ENCODE results near the gene DTNBP1. TPM values are rescaled to one million over a fixed set of nuclear protein-coding genes. Genes with fewer than 3 reads are reported as not detected.

DTNBP1 gene
- total RNA-seq, 2 donors from 2014 or later, result 11.5 to 30.8 TPM

- no peak for DNase-seq (ENCODE audit: low spot score)
- no peak for TF ChIP-seq CTCF (IDR thresholded peaks at IDR 0.05)
- Histone ChIP-seq H3K4me3 (no peak overlapping the region), H3K36me3 (peaks cover 34% of the 10 kb centered on the region), H3K27me3 (replicated peaks; ENCODE audit: insufficient read depth) (no peaks in the 10 kb centered on the region), H3K4me1 (ENCODE audit: control insufficient read depth in 1 of 2, low read depth in 2 of 2) (no peaks in the 10 kb centered on the region), H3K9me3 (no peaks in the 10 kb centered on the region), H3K27ac (no peak overlapping the region)
- no peak for ATAC-seq (ENCODE audit: insufficient number of reproducible peaks, low FRiP score, low read depth)
Observed at GRCh38 chr6:15515226-15515625, 147.6 kb downstream of the DTNBP1 start.

GRCh38 chr6:15513801-15514711 lies 148.8 kb downstream of the DTNBP1 start:
- TF ChIP-seq CTCF (IDR thresholded peaks at IDR 0.05), result no peak
- H3K27ac ChIP-seq, result no peak overlapping the region
- ATAC-seq (ENCODE audit: insufficient number of reproducible peaks, low FRiP score, low read depth) (no peak), DNase-seq (ENCODE audit: low spot score) (no peak)
- H3K9me3 ChIP-seq, result no peaks in the 10 kb centered on the region
- H3K27me3 ChIP-seq (replicated peaks; ENCODE audit: insufficient read depth), result no peaks in the 10 kb centered on the region
- H3K4me3 ChIP-seq, result no peak overlapping the region
- peaks cover 34% of the 10 kb centered on the region for H3K36me3 ChIP-seq
- H3K4me1 ChIP-seq (ENCODE audit: control insufficient read depth in 1 of 2, low read depth in 2 of 2), result no peaks in the 10 kb centered on the region

- DNase-seq (ENCODE audit: low spot score), result no peak
- Histone ChIP-seq H3K27me3 (replicated peaks; ENCODE audit: insufficient read depth) (no peaks in the 10 kb centered on the region), H3K4me1 (ENCODE audit: control insufficient read depth in 1 of 2, low read depth in 2 of 2) (no peaks in the 10 kb centered on the region), H3K9me3 (no peaks in the 10 kb centered on the region), H3K4me3 (no peak overlapping the region), H3K36me3 (peaks cover 28% of the 10 kb centered on the region), H3K27ac (no peak overlapping the region)
- ATAC-seq (ENCODE audit: insufficient number of reproducible peaks, low FRiP score, low read depth), result no peak
- TF ChIP-seq CTCF (IDR thresholded peaks at IDR 0.05), result no peak
Observed at GRCh38 chr6:15513131-15513771, 149.6 kb downstream of the DTNBP1 start.

- Histone ChIP-seq H3K36me3 (peaks cover 23% of the 10 kb centered on the region), H3K4me1 (ENCODE audit: control insufficient read depth in 1 of 2, low read depth in 2 of 2) (no peaks in the 10 kb centered on the region), H3K27me3 (replicated peaks; ENCODE audit: insufficient read depth) (no peaks in the 10 kb centered on the region), H3K27ac (no peak overlapping the region), H3K4me3 (no peak overlapping the region), H3K9me3 (no peaks in the 10 kb centered on the region)
- ATAC-seq (ENCODE audit: insufficient number of reproducible peaks, low FRiP score, low read depth), result no peak
- TF ChIP-seq CTCF (IDR thresholded peaks at IDR 0.05), result no peak
- DNase-seq (ENCODE audit: low spot score), result no peak
Observed at GRCh38 chr6:15512721-15513120, 150.1 kb downstream of the DTNBP1 start.

- Histone ChIP-seq H3K4me3 (no peak overlapping the region), H3K9me3 (no peaks in the 10 kb centered on the region), H3K27ac (no peak overlapping the region), H3K4me1 (ENCODE audit: control insufficient read depth in 1 of 2, low read depth in 2 of 2) (no peaks in the 10 kb centered on the region), H3K36me3 (peaks cover 17% of the 10 kb centered on the region), H3K27me3 (replicated peaks; ENCODE audit: insufficient read depth) (no peaks in the 10 kb centered on the region)
- no peak for TF ChIP-seq CTCF (IDR thresholded peaks at IDR 0.05)
- ATAC-seq (ENCODE audit: insufficient number of reproducible peaks, low FRiP score, low read depth) (no peak), DNase-seq (ENCODE audit: low spot score) (no peak)
Observed at GRCh38 chr6:15512126-15512525, 150.7 kb downstream of the DTNBP1 start.
